GM12875 (cell line): ENCODE measurements around the gene NCEH1.

Source experiments
- H3K4me3 ChIP-seq: one replicate; pipeline ENCODE4 v1.5.1; 2011; ENCODE audit warnings: low read depth, low read length, control low read depth
- CTCF ChIP-seq: IDR thresholded peaks from 2 replicates; pipeline ENCODE4 v1.5.1; 2011; ENCODE audit warnings: low read depth, mild to moderate bottlenecking, control low read depth, inconsistent platforms, low read length, moderate library complexity, borderline replicate concordance; ENCODE audit not compliant: insufficient read depth

The NCEH1 gene

GRCh38 chr3:172659246-172660002 is 51.4 kb downstream of the NCEH1 start:
- H3K4me3 ChIP-seq = no peak overlapping the region
- TF ChIP-seq CTCF = no peak

GRCh38 chr3:172658344-172659245 is 52.3 kb downstream of the NCEH1 start:
- no peak overlapping the region for H3K4me3 ChIP-seq
- TF ChIP-seq CTCF = no peak

DNA sequence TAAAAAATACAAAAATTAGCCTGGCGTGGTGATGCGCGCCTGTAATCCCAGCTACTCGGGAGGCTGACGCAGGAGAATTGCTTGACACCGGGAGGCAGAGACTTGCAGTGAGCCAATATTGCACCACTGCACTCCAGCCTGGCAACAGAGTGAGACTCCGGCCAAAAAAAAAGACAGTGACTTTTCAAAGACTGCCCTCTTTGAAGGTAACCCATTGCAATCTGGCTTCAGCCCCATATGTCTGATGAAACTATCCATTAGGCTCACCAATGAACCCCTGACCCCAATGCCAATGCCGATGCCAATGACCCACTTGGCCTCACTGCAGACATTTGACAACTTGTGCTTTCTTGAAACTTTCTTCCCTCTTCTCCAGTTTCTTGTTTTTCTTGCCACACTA is 54.3 kb downstream of the NCEH1 start:
- H3K4me3 ChIP-seq = no peak overlapping the region
- TF ChIP-seq CTCF = no peak

DNA sequence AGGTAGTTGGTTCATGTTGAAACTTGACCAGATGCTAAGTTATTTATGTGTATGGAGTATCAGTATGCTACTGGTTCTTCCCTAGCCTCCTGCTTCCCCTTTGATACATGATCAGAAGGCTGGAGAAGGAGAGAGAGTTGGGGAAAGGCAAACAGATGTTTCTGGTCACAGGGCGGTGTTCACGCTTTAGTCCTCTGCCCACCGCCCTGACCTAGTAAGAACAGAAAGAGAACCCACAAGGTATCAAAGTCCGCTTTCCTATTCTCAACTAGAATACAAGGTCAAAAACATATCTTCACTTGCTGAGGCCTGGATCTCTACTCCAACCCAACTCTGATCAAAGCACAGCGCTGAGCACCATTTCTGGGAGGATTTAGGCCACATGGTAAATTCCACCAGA is 55.5 kb downstream of the NCEH1 start:
- no peak for TF ChIP-seq CTCF
- no peak overlapping the region for H3K4me3 ChIP-seq

DNA sequence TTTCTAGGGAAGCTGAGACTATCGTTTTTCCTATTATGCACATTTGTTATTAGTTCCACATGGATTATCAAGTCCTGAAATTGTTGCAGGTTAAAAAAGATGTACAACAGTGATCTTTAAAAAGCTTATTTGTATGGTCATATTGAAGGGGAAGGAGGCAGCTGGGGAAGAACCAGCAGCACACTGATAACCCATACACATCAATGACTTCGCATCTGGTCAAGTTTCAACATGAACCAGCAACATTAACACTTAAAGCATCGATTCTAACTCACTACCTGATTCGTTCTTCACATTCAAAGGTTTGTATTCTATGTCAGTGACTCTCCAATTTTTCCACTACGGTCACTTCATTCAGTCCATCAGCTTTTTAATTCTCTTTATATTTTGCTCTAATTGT is 56.4 kb downstream of the NCEH1 start:
- TF ChIP-seq CTCF = no peak
- no peak overlapping the region for H3K4me3 ChIP-seq

DNA sequence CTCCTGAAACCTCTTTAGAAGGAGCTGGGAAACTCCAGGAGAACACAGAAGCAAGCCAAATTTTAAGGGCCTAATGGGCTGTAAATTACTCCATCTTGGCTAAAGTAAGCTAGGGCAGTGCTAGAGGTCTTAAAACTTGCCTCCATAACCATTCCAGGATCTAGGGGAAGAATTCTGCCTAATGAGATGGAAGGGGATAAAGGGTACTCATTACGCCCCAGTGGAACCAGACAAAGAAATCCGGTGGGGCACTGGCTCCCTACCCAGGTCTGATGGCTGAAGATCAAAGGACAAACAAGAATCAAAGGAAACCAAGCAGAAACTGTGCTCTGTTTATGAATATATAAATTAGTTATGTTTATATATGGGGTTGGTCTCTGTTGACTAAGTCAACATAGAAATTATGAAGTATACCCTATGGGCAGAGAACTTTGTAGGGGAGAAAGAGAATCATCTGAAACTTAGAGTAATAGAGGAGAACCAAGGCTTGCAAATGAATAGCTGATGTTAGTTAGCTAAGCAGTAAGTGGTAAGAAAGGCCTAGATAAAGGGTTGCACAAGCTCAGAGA is 57.8 kb downstream of the NCEH1 start:
- TF ChIP-seq CTCF = no peak
- H3K4me3 ChIP-seq = no peak overlapping the region
